Psoas muscle (tissue), 8 donors: ENCODE data around the gene IQCB1. TPM values are rescaled to one million over a fixed set of nuclear protein-coding genes. Genes with fewer than 3 reads are reported as not detected.

ENCODE experiments used
- ATAC-seq, 4 donors: fragments of 200-7000 bp; cut with Tn5 transposase; one replicate each; pipeline ENCODE4 v1.9.1; 2020; ENCODE audit warnings: moderate library complexity in 3 of 4, mild to moderate bottlenecking in 2 of 4
- DNase-seq, 2 donors: peaks; one replicate each; pipeline ENCODE4 v3.0.0-alpha.2; 2020
- H3K27ac ChIP-seq: fragments of 200-600 bp; one replicate; pipeline ENCODE4 v1.8.0; 2022
- H3K27me3 ChIP-seq, 3 donors: fragments of 200-600 bp in 1 of 3; one replicate each; pipeline versions ENCODE4 v1.6.1 to v1.8.0; 2013 to 2022; ENCODE audit warnings: low read length in 2 of 3, mild to moderate bottlenecking in 2 of 3, moderate library complexity in 1 of 3; ENCODE audit not compliant: insufficient read depth in 3 of 3
- H3K36me3 ChIP-seq, 2 donors: fragments of 200-600 bp in 1 of 2; one replicate each; pipeline versions ENCODE4 v1.6.1 to v1.8.0; 2013 to 2022; ENCODE audit warnings: low read depth in 1 of 2, mild to moderate bottlenecking in 1 of 2, moderate library complexity in 1 of 2; ENCODE audit not compliant: insufficient read depth in 1 of 2
- H3K4me1 ChIP-seq: fragments of 200-600 bp; one replicate; pipeline ENCODE4 v1.8.0; 2022
- H3K4me3 ChIP-seq: fragments of 200-600 bp; one replicate; pipeline ENCODE4 v1.8.0; 2022; ENCODE audit warnings: mild to moderate bottlenecking
- H3K9me3 ChIP-seq: fragments of 200-600 bp; one replicate; pipeline ENCODE4 v1.8.0; 2022
- CTCF ChIP-seq: fragments of 200-600 bp; IDR thresholded peaks from one replicate; pipeline ENCODE4 v1.8.0; 2022; ENCODE audit warnings: antibody characterized with exemption
- WGBS, 3 donors: extraction: QIAGEN DNeasy Blood & Tissue Kit; methylation state at CpG; one replicate each; pipeline versions ENCODE4 v1.1.6 to v1.1.7; 2013; 5-methylcytosine and 5-hydroxymethylcytosine counted together
- intact Hi-C, 2 donors: fragments of 100-400 bp; cut with DNase I; formaldehyde crosslinking; loops; one replicate each; pipeline versions ENCODE4 v1.11.0 to v1.14.2; 2022
- polyA plus RNA-seq, 3 donors: library from polyadenylated mRNA; stranded (reverse); fragments of 200-250 nt; gene quantifications; one replicate each; pipeline ENCODE4 v1.2.3, GENCODE V29; 2013
- total RNA-seq, 4 donors: library from RNA; stranded (reverse); fragmentation: NEBNext Ultra II Directional in 2 of 4; extraction: Animal tissue kit (Norgen Biotek cat#: 25700) in 2 of 4; gene quantifications; one replicate each; pipeline versions ENCODE4 v1.2.1 to v1.2.4, GENCODE V29; 2021 to 2023
- donor health status: healthy with polysubstance abuse.
- donor health status: DM: no; HTN: no; CAD: no; lungs with moderate emphysema.
- donor health status: Bipolar disorder and iron deficiency.
- donor health status: healthy.
- donor health status: DM: yes; HTN: yes; CAD: no.
- donor health status: DM: no; HTN: no; CAD: no.
- donor health status: DM: no; HTN: no; CAD: no.
- donor health status: DM: yes; HTN: yes; CAD: no.

IQCB1 gene
- total and polyA plus RNA-seq, 7 donors, result 5.7 to 10.1 (median 6.9) TPM

- Histone ChIP-seq H3K27ac (no peak overlapping the region), H3K4me1 (peaks cover 10% of the 10 kb centered on the region), H3K9me3 (peaks cover 11% of the 10 kb centered on the region), H3K27me3 (no peaks in the 10 kb centered on the region), H3K36me3 (peaks cover 0 to 38% of the 10 kb centered on the region in 2 donors), H3K4me3 (no peak overlapping the region)
- ATAC-seq, result peak in 1 of 4 donors; percentile 36
- 75 to 90% (median 78%) methylated on average over 3 of the region's 3 CpGs for WGBS, 3 donors
- intact Hi-C loops, result no loop called here
- TF ChIP-seq CTCF, result no peak
- no peak for DNase-seq
Measured at GRCh38 chr3:121819236-121819635, 15.6 kb downstream of the IQCB1 start.

GRCh38 chr3:121818578-121818977, 16.3 kb downstream of the IQCB1 start:
- Histone ChIP-seq H3K4me3 (no peak overlapping the region), H3K9me3 (peaks cover 9% of the 10 kb centered on the region), H3K27me3 (no peaks in the 10 kb centered on the region), H3K36me3 (peaks cover 0 to 31% of the 10 kb centered on the region in 2 donors), H3K27ac (no peak overlapping the region), H3K4me1 (peaks cover 10% of the 10 kb centered on the region)
- DNase-seq, result no peak
- 67 to 83% (median 72%) methylated on average over 2 of the region's 2 CpGs for WGBS, 3 donors
- intact Hi-C loops, result no loop called here
- no peak for TF ChIP-seq CTCF
- ATAC-seq, result no peak

GRCh38 chr3:121817753-121818152, 17.1 kb downstream of the IQCB1 start:
- ATAC-seq (no peak), DNase-seq (no peak)
- Histone ChIP-seq H3K27ac (no peak overlapping the region), H3K4me1 (peaks cover 10% of the 10 kb centered on the region), H3K36me3 (peaks cover 0 to 23% of the 10 kb centered on the region in 2 donors), H3K4me3 (no peak overlapping the region), H3K9me3 (peaks cover under 1% of the 10 kb centered on the region), H3K27me3 (no peaks in the 10 kb centered on the region)
- intact Hi-C loops, result no loop called here
- no peak for TF ChIP-seq CTCF

- DNase-seq (no peak), ATAC-seq (no peak)
- no peak for TF ChIP-seq CTCF
- no peaks in the 10 kb centered on the region for H3K9me3 ChIP-seq
- peaks cover 3 to 46% of the 10 kb centered on the region in 2 donors for H3K36me3 ChIP-seq
- H3K27me3 ChIP-seq, result no peaks in the 10 kb centered on the region
- no peak overlapping the region for H3K27ac ChIP-seq
- intact Hi-C loops, result no loop called here
- H3K4me3 ChIP-seq, result no peak overlapping the region
- 33 to 50% (median 47%) methylated on average over 1 of the region's 1 CpG for WGBS, 3 donors
- H3K4me1 ChIP-seq, result no peaks in the 10 kb centered on the region
Measured at GRCh38 chr3:121809249-121809648, 25.6 kb downstream of the IQCB1 start.

GRCh38 chr3:121803771-121804320, 31.0 kb downstream of the IQCB1 start:
- no peak for ATAC-seq
- no peak for TF ChIP-seq CTCF
- Histone ChIP-seq H3K4me1 (no peaks in the 10 kb centered on the region), H3K36me3 (peaks cover 0 to 58% of the 10 kb centered on the region in 2 donors), H3K9me3 (no peaks in the 10 kb centered on the region), H3K4me3 (no peak overlapping the region), H3K27ac (no peak overlapping the region), H3K27me3 (no peaks in the 10 kb centered on the region)
- WGBS, 3 donors, result 93 to 96% (median 94%) methylated on average over 2 of the region's 2 CpGs
- no peak for DNase-seq
- intact Hi-C loops, result no loop called here
